ENCODE results near the gene HOXB4. TPM values are rescaled to one million over a fixed set of nuclear protein-coding genes. Genes with fewer than 3 reads are reported as not detected.

Gene HOXB4
- total RNA-seq (2022; extraction: Qiagen RNA extraction) = 0.03 to 0.20 TPM (median 0.13 TPM) in 5 replicates

GRCh38 chr17:48577946-48578615 lies at the start of gene HOXB4:
Gene HOXB4, minus strand, starts transcription at chr17:48578350. Its CDS starts 31 bp downstream, at chr17:48578319.

GRCh38 chr17:48626245-48627117 lies 48.3 kb upstream of the HOXB4 start, which contains the start of gene HOXB9:
Gene HOXB9, minus strand, starts transcription at chr17:48626358. Its CDS starts 89 bp downstream, at chr17:48626269.

GRCh38 chr17:48615047-48615962 lies 37.2 kb upstream of the HOXB4 start, which contains the start of gene HOXB8:
Gene HOXB8, minus strand, starts transcription at chr17:48615292. Its CDS starts 588 bp downstream, at chr17:48614704.

GRCh38 chr17:48610282-48611211 lies 32.4 kb upstream of the HOXB4 start, which contains the start of gene HOXB7:
Gene HOXB7, minus strand, starts transcription at chr17:48611017. Its CDS starts 99 bp downstream, at chr17:48610918.

GRCh38 chr17:48604770-48605329 lies 26.7 kb upstream of the HOXB4 start, which contains the start of gene HOXB6:
Gene HOXB6, minus strand, starts transcription at chr17:48604986. Its CDS starts 6,836 bp downstream, at chr17:48598150.

GRCh38 chr17:48593126-48593829 lies 15.1 kb upstream of the HOXB4 start, which contains the start of gene HOXB5:
Gene HOXB5, minus strand, starts transcription at chr17:48593779. Its CDS starts 97 bp downstream, at chr17:48593682.

GRCh38 chr17:48589831-48590606 lies 11.9 kb upstream of the HOXB4 start, which contains the start of gene HOXB3:
Gene HOXB3, minus strand, starts transcription at chr17:48590241. Its CDS starts 37,767 bp downstream, at chr17:48552474.

GRCh38 chr17:48545022-48545375 lies 33.2 kb downstream of the HOXB4 start, which contains the start of gene HOXB2:
Gene HOXB2, minus strand, starts transcription at chr17:48545109. Its CDS starts 198 bp downstream, at chr17:48544911.

GRCh38 chr17:48530887-48531272 lies 47.3 kb downstream of the HOXB4 start, which contains the start of gene HOXB1:
Gene HOXB1, minus strand, starts transcription at chr17:48531011. Its CDS starts 107 bp downstream, at chr17:48530904.

Other genes with a start within 250 kb of the HOXB4 start
- 0.18 to 0.42 TPM (median 0.37 TPM) in 3 of 5 replicates, not detected in the others for gene SKAP1, start 148.1 kb downstream of the HOXB4 start, total RNA-seq (2022; extraction: Qiagen RNA extraction)
- not detected in 5 replicates for gene HOXB1, start 47.3 kb downstream of the HOXB4 start, total RNA-seq (2022; extraction: Qiagen RNA extraction)
- gene HOXB2, start 33.2 kb downstream of the HOXB4 start, total RNA-seq (2022; extraction: Qiagen RNA extraction) = 0.51 to 0.76 TPM (median 0.55 TPM) in 5 replicates
- gene HOXB3, start 11.9 kb upstream of the HOXB4 start, total RNA-seq (2022; extraction: Qiagen RNA extraction) = 4.6 to 6.8 TPM (median 5.7 TPM) in 5 replicates
- 1.5 to 2.9 TPM (median 2.6 TPM) in 5 replicates for gene HOXB5, start 15.4 kb upstream of the HOXB4 start, total RNA-seq (2022; extraction: Qiagen RNA extraction)
- gene HOXB6, start 26.6 kb upstream of the HOXB4 start, total RNA-seq (2022; extraction: Qiagen RNA extraction) = 4.2 to 6.5 TPM (median 6.2 TPM) in 5 replicates
- 32.6 to 36.9 TPM (median 33.6 TPM) in 5 replicates for gene HOXB7, start 32.7 kb upstream of the HOXB4 start, total RNA-seq (2022; extraction: Qiagen RNA extraction)
- 6.4 to 9.9 TPM (median 9.2 TPM) in 5 replicates for gene HOXB8, start 36.9 kb upstream of the HOXB4 start, total RNA-seq (2022; extraction: Qiagen RNA extraction)
- 7.5 to 8.7 TPM (median 7.8 TPM) in 5 replicates for gene HOXB9, start 48.0 kb upstream of the HOXB4 start, total RNA-seq (2022; extraction: Qiagen RNA extraction)
- not detected in 5 replicates for gene PRAC1, start 144.2 kb upstream of the HOXB4 start, total RNA-seq (2022; extraction: Qiagen RNA extraction)
- not detected in 5 replicates for gene PRAC2, start 144.8 kb upstream of the HOXB4 start, total RNA-seq (2022; extraction: Qiagen RNA extraction)
- 2.1 to 2.6 TPM (median 2.4 TPM) in 5 replicates for gene HOXB13, start 150.4 kb upstream of the HOXB4 start, total RNA-seq (2022; extraction: Qiagen RNA extraction)
- 0.34 to 0.88 TPM (median 0.49 TPM) in 5 replicates for gene TTLL6, start 238.9 kb upstream of the HOXB4 start, total RNA-seq (2022; extraction: Qiagen RNA extraction)

All from A549 treated with CORT108297 at 1 μM for 4 hours (cell line).